ENCODE data around the gene OR6Q1. TPM values are rescaled to one million over a fixed set of nuclear protein-coding genes. Genes with fewer than 3 reads are reported as not detected.

The OR6Q1 gene
- total RNA-seq, 2 donors from 2014 or later = not detected

- Mint-ChIP-seq H3K27ac (no peak overlapping the region), H3K27me3 (peaks cover 3 to 17% of the 10 kb centered on the region in 2 donors), H3K4me1 (ENCODE audit: low read depth in 2 of 2) (no peaks in the 10 kb centered on the region), H3K4me3 (no peak overlapping the region), H3K36me3 (no peaks in the 10 kb centered on the region), H3K9me3 (peaks cover 9% of the 10 kb centered on the region)
- no peak for ATAC-seq
- no peak for DNase-seq (ENCODE audit: low spot score)
Observed at GRCh38 chr11:58028687-58029411, 1.9 kb upstream of the OR6Q1 start.

- H3K4me1 Mint-ChIP-seq (ENCODE audit: low read depth in 2 of 2) = no peaks in the 10 kb centered on the region
- no peak overlapping the region for H3K4me3 Mint-ChIP-seq
- DNase-seq (ENCODE audit: low spot score) (no peak), ATAC-seq (no peak)
- H3K27ac Mint-ChIP-seq = no peak overlapping the region
- peaks cover 12% of the 10 kb centered on the region for H3K9me3 Mint-ChIP-seq
- peaks cover 0 to 9% of the 10 kb centered on the region in 2 donors for H3K27me3 Mint-ChIP-seq
- H3K36me3 Mint-ChIP-seq = no peaks in the 10 kb centered on the region
Observed at GRCh38 chr11:58034471-58034870, 3.7 kb downstream of the OR6Q1 start.

GRCh38 chr11:58039589-58039988, 8.8 kb downstream of the OR6Q1 start:
- no peaks in the 10 kb centered on the region for H3K36me3 Mint-ChIP-seq
- peaks cover 0 to 5% of the 10 kb centered on the region in 2 donors for H3K27me3 Mint-ChIP-seq
- no peak overlapping the region for H3K4me3 Mint-ChIP-seq
- no peak for DNase-seq (ENCODE audit: low spot score)
- H3K4me1 Mint-ChIP-seq (ENCODE audit: low read depth in 2 of 2) = no peaks in the 10 kb centered on the region
- no peak overlapping the region for H3K27ac Mint-ChIP-seq
- no peak for ATAC-seq
- peaks cover 6% of the 10 kb centered on the region for H3K9me3 Mint-ChIP-seq

GRCh38 chr11:58043379-58043778, 12.6 kb downstream of the OR6Q1 start:
- no peak overlapping the region for H3K27ac Mint-ChIP-seq
- ATAC-seq = no peak
- no peaks in the 10 kb centered on the region for H3K36me3 Mint-ChIP-seq
- no peak overlapping the region for H3K4me3 Mint-ChIP-seq
- H3K9me3 Mint-ChIP-seq = peaks cover 2% of the 10 kb centered on the region
- H3K4me1 Mint-ChIP-seq (ENCODE audit: low read depth in 2 of 2) = no peaks in the 10 kb centered on the region
- DNase-seq (ENCODE audit: low spot score) = no peak
- H3K27me3 Mint-ChIP-seq = peaks cover 0 to 7% of the 10 kb centered on the region in 2 donors

GRCh38 chr11:58046231-58046630, 15.5 kb downstream of the OR6Q1 start:
- Mint-ChIP-seq H3K27ac (no peak overlapping the region), H3K4me3 (no peak overlapping the region), H3K4me1 (ENCODE audit: low read depth in 2 of 2) (no peaks in the 10 kb centered on the region), H3K27me3 (peaks cover 0 to 7% of the 10 kb centered on the region in 2 donors), H3K36me3 (no peaks in the 10 kb centered on the region), H3K9me3 (peaks cover 2% of the 10 kb centered on the region)
- DNase-seq (ENCODE audit: low spot score) (no peak), ATAC-seq (no peak)

- DNase-seq (ENCODE audit: low spot score) = no peak
- Mint-ChIP-seq H3K27me3 (peaks cover 0 to 7% of the 10 kb centered on the region in 2 donors), H3K4me3 (no peak overlapping the region), H3K9me3 (peaks cover 2% of the 10 kb centered on the region), H3K36me3 (no peaks in the 10 kb centered on the region), H3K4me1 (ENCODE audit: low read depth in 2 of 2) (no peaks in the 10 kb centered on the region), H3K27ac (no peak overlapping the region)
- ATAC-seq = no peak
Observed at GRCh38 chr11:58047818-58048217, 17.1 kb downstream of the OR6Q1 start.

- Mint-ChIP-seq H3K4me1 (ENCODE audit: low read depth in 2 of 2) (no peaks in the 10 kb centered on the region), H3K9me3 (peaks cover 4% of the 10 kb centered on the region), H3K27me3 (peaks cover 3 to 6% of the 10 kb centered on the region in 2 donors), H3K4me3 (no peak overlapping the region), H3K27ac (no peak overlapping the region), H3K36me3 (no peaks in the 10 kb centered on the region)
- ATAC-seq (no peak), DNase-seq (ENCODE audit: low spot score) (no peak)
Observed at GRCh38 chr11:58055806-58056401, 25.2 kb downstream of the OR6Q1 start.

GRCh38 chr11:58057481-58057880, 26.7 kb downstream of the OR6Q1 start:
- peaks cover 3 to 6% of the 10 kb centered on the region in 2 donors for H3K27me3 Mint-ChIP-seq
- DNase-seq (ENCODE audit: low spot score) = no peak
- peaks cover 4% of the 10 kb centered on the region for H3K9me3 Mint-ChIP-seq
- ATAC-seq = no peak
- no peaks in the 10 kb centered on the region for H3K4me1 Mint-ChIP-seq (ENCODE audit: low read depth in 2 of 2)
- H3K36me3 Mint-ChIP-seq = no peaks in the 10 kb centered on the region
- H3K27ac Mint-ChIP-seq = no peak overlapping the region
- no peak overlapping the region for H3K4me3 Mint-ChIP-seq

- Mint-ChIP-seq H3K4me1 (ENCODE audit: low read depth in 2 of 2) (no peaks in the 10 kb centered on the region), H3K9me3 (peaks cover 4% of the 10 kb centered on the region), H3K36me3 (no peaks in the 10 kb centered on the region), H3K27ac (no peak overlapping the region), H3K27me3 (peaks cover 3 to 6% of the 10 kb centered on the region in 2 donors), H3K4me3 (no peak overlapping the region)
- DNase-seq (ENCODE audit: low spot score) (no peak), ATAC-seq (no peak)
Observed at GRCh38 chr11:58058276-58059006, 27.7 kb downstream of the OR6Q1 start.

GRCh38 chr11:58059007-58059350, 28.2 kb downstream of the OR6Q1 start:
- Mint-ChIP-seq H3K36me3 (no peaks in the 10 kb centered on the region), H3K9me3 (peaks cover 4% of the 10 kb centered on the region), H3K4me1 (ENCODE audit: low read depth in 2 of 2) (no peaks in the 10 kb centered on the region), H3K27ac (no peak overlapping the region), H3K27me3 (peaks cover 3 to 6% of the 10 kb centered on the region in 2 donors), H3K4me3 (no peak overlapping the region)
- no peak for ATAC-seq
- no peak for DNase-seq (ENCODE audit: low spot score)

- ATAC-seq (no peak), DNase-seq (ENCODE audit: low spot score) (no peak)
- H3K27ac Mint-ChIP-seq = no peak overlapping the region
- H3K36me3 Mint-ChIP-seq = no peaks in the 10 kb centered on the region
- H3K9me3 Mint-ChIP-seq = peaks cover 4% of the 10 kb centered on the region
- no peak overlapping the region for H3K4me3 Mint-ChIP-seq
- no peaks in the 10 kb centered on the region for H3K4me1 Mint-ChIP-seq (ENCODE audit: low read depth in 2 of 2)
- peaks cover 3 to 17% of the 10 kb centered on the region in 2 donors for H3K27me3 Mint-ChIP-seq
Observed at GRCh38 chr11:58060535-58060934, 29.8 kb downstream of the OR6Q1 start.

GRCh38 chr11:58060939-58061672, 30.4 kb downstream of the OR6Q1 start:
- no peak for DNase-seq (ENCODE audit: low spot score)
- H3K36me3 Mint-ChIP-seq = no peaks in the 10 kb centered on the region
- no peak for ATAC-seq
- no peaks in the 10 kb centered on the region for H3K4me1 Mint-ChIP-seq (ENCODE audit: low read depth in 2 of 2)
- H3K27ac Mint-ChIP-seq = no peak overlapping the region
- H3K27me3 Mint-ChIP-seq = peaks cover 3 to 17% of the 10 kb centered on the region in 2 donors
- no peak overlapping the region for H3K4me3 Mint-ChIP-seq
- peaks cover 4% of the 10 kb centered on the region for H3K9me3 Mint-ChIP-seq

GRCh38 chr11:58061813-58062212, 31.1 kb downstream of the OR6Q1 start:
- Mint-ChIP-seq H3K27ac (no peak overlapping the region), H3K36me3 (no peaks in the 10 kb centered on the region), H3K4me3 (no peak overlapping the region), H3K4me1 (ENCODE audit: low read depth in 2 of 2) (no peaks in the 10 kb centered on the region), H3K27me3 (peaks cover 3 to 17% of the 10 kb centered on the region in 2 donors), H3K9me3 (peaks cover 4% of the 10 kb centered on the region)
- ATAC-seq (no peak), DNase-seq (ENCODE audit: low spot score) (no peak)

Measured in natural killer cell treated with Interleukin-12 subunit alpha and Interleukin-12 subunit beta and Interleukin-15 and Interleukin-18, amount 100 ng/mL, for 72 hours (primary cell).